Body of pancreas (tissue), 4 donors: ENCODE measurements around the gene SHLD1. TPM values are rescaled to one million over a fixed set of nuclear protein-coding genes. Genes with fewer than 3 reads are reported as not detected.

Experiments used
- ATAC-seq: fragments of 150-250 bp; one replicate; pipeline ENCODE4 v1.9.1; 2016
- DNase-seq, 4 donors: peaks; one replicate each; pipeline ENCODE4 v3.0.0-alpha.2; 2019
- H3K27ac ChIP-seq, 4 donors: fragments of 200-600 bp; sonication (generic); 1 replicate in 3 of 4; 2 replicates in 1 of 4; pipeline versions ENCODE4 v1.5.1 to v1.6.1; 2016 to 2019; ENCODE audit warnings: mild to moderate bottlenecking in 1 of 4, mixed read lengths in 1 of 4, moderate library complexity in 1 of 4
- H3K27me3 ChIP-seq, 2 donors: fragments of 200-600 bp; sonication (generic); one replicate each; pipeline ENCODE4 v1.6.0; 2016; ENCODE audit warnings: mild to moderate bottlenecking in 1 of 2
- H3K36me3 ChIP-seq, 2 donors: fragments of 200-600 bp; sonication (generic); replicated peaks in 1 of 2; 2 replicates each; pipeline ENCODE4 v1.5.1; 2016; ENCODE audit warnings: low read depth in 2 of 2; ENCODE audit not compliant: insufficient read depth in 1 of 2
- H3K4me1 ChIP-seq: fragments of 200-600 bp; sonication (generic); one replicate; pipeline ENCODE4 v1.6.0; 2016
- H3K4me3 ChIP-seq, 2 donors: fragments of 200-600 bp; sonication (generic); 1 replicate in 1 of 2; 2 replicates in 1 of 2; pipeline ENCODE4 v1.5.1; 2016 to 2019
- H3K9me3 ChIP-seq, 3 donors: fragments of 200-600 bp; sonication (generic); 1 replicate in 2 of 3; 2 replicates in 1 of 3; pipeline ENCODE4 v1.5.1; 2016
- CTCF ChIP-seq, 7 experiments: fragments of 450-650 bp in 4 of 7; fragments of 200-600 bp in 3 of 7; sonication (generic) in 3 of 7; IDR thresholded peaks; one replicate each; pipeline ENCODE4 v1.5.1; 2016 to 2019; ENCODE audit warnings: antibody characterized with exemption in 7 of 7
- POLR2A ChIP-seq, 3 donors: fragments of 450-650 bp; IDR thresholded peaks; one replicate each; pipeline ENCODE4 v1.6.1; 2016; ENCODE audit warnings: antibody characterized with exemption in 3 of 3, mild to moderate bottlenecking in 2 of 3
- WGBS, 2 donors: methylation state at CpG; one replicate each; pipeline ENCODE4 v1.1.5; 2017; 5-methylcytosine and 5-hydroxymethylcytosine counted together
- intact Hi-C: fragments of 100-400 bp; cut with DNase I; formaldehyde crosslinking; loops from one replicate; pipeline ENCODE4 v1.15.1; 2023
- total RNA-seq, 2 donors: library from RNA; depleted of rRNA; stranded (reverse); fragments of >200 nt; gene quantifications; one replicate each; pipeline ENCODE4 v1.1.0, GENCODE V29; 2016

The SHLD1 gene
- total RNA-seq, 2 donors from 2014 or later, result 1.8 TPM; not detected in 1

- Histone ChIP-seq H3K9me3 (no peaks in the 10 kb centered on the region), H3K4me3 (no peak overlapping the region), H3K36me3 (no peaks in the 10 kb centered on the region), H3K27ac (no peak overlapping the region), H3K4me1 (peaks cover 15% of the 10 kb centered on the region), H3K27me3 (no peaks in the 10 kb centered on the region)
- TF ChIP-seq CTCF (IDR thresholded peaks at IDR 0.05) (no peak), POLR2A (IDR thresholded peaks at IDR 0.05) (no peak)
- 92 to 94% methylated on average over 12 of the region's 12 CpGs for WGBS, 2 donors
- no peak for ATAC-seq
- intact Hi-C loops, result no loop called here
- DNase-seq, result no peak
Observed at GRCh38 chr20:5831539-5832237, 81.5 kb downstream of the SHLD1 start.

- Histone ChIP-seq H3K27ac (no peak overlapping the region), H3K4me1 (peaks cover 15% of the 10 kb centered on the region), H3K27me3 (no peaks in the 10 kb centered on the region), H3K36me3 (no peaks in the 10 kb centered on the region), H3K4me3 (no peak overlapping the region), H3K9me3 (no peaks in the 10 kb centered on the region)
- 93 to 95% methylated on average over 6 of the region's 6 CpGs for WGBS, 2 donors
- DNase-seq, result no peak
- ATAC-seq, result no peak
- no peak for TF ChIP-seq POLR2A (IDR thresholded peaks at IDR 0.05)
- no peak for TF ChIP-seq CTCF (IDR thresholded peaks at IDR 0.05)
- intact Hi-C loops, result no loop called here
Observed at GRCh38 chr20:5833309-5833941, 83.2 kb downstream of the SHLD1 start.

DNA sequence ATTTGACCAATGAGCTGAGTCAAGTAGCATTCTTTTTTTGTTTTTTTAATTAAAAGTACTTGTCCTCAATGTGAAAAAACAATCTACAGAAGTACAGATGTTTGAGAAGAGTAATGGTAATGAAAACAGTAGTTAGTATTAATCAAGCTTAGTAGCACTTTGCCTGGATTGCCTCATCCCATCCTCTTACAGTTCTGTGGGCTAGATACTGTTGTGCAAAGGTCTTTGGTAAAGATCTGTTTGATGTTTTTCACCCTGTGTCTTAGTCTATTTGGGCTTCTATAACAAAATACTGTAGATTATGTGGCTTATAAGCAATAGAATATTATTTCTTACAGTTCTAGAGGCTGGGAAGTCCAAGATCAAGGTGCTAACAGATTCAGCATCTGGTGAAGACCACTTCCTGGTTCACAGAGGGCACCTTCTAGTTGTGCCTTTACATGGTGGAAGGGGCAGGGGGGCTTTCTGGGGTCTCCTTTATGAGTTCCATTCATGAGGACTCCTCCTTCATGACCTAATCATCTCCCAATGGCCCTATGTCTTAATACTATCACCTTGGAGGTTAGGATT is 84.3 kb downstream of the SHLD1 start:
- Histone ChIP-seq H3K36me3 (no peaks in the 10 kb centered on the region), H3K4me3 (no peak overlapping the region), H3K4me1 (peaks cover 19% of the 10 kb centered on the region), H3K9me3 (no peaks in the 10 kb centered on the region), H3K27me3 (no peaks in the 10 kb centered on the region), H3K27ac (peak overlapping the region in 1 of 4 donors; percentile 51)
- TF ChIP-seq CTCF (IDR thresholded peaks at IDR 0.05) (no peak), POLR2A (IDR thresholded peaks at IDR 0.05) (no peak)
- DNase-seq (no peak), ATAC-seq (no peak)
- intact Hi-C loops, result no loop called here

GRCh38 chr20:5835321-5835821 is 85.2 kb downstream of the SHLD1 start:
- no peaks in the 10 kb centered on the region for H3K36me3 ChIP-seq
- DNase-seq (peak; percentile 42 to 78 (median 65)), ATAC-seq (peak; percentile 78)
- H3K27me3 ChIP-seq, result no peaks in the 10 kb centered on the region
- WGBS, 2 donors, result 21 to 30% methylated on average over 2 of the region's 2 CpGs
- intact Hi-C loops, result no loop called here
- H3K9me3 ChIP-seq, result no peaks in the 10 kb centered on the region
- peak overlapping the region in 3 of 4 donors; percentile 51 to 70 (median 65) for H3K27ac ChIP-seq
- TF ChIP-seq POLR2A (IDR thresholded peaks at IDR 0.05) (no peak), CTCF (IDR thresholded peaks at IDR 0.05) (no peak)
- H3K4me1 ChIP-seq, result peaks cover 19% of the 10 kb centered on the region
- no peak overlapping the region for H3K4me3 ChIP-seq
